ENCODE measurements around the gene FRMD8. TPM values are rescaled to one million over a fixed set of nuclear protein-coding genes. Genes with fewer than 3 reads are reported as not detected.

FRMD8 gene
- total and polyA plus RNA-seq, 2 donors (not counting 3 experiments of a cell fraction or from before 2014, with no cell fraction given), result 36.4 to 53.9 TPM

GRCh38 chr11:65403607-65404121 is 17.2 kb downstream of the FRMD8 start:
- BruUV-seq (replicated peaks), result no TSS peak
- Histone ChIP-seq H3K36me3 (ENCODE audit: control insufficient read depth in 2 of 2, extremely low read depth in 1 of 2, insufficient read depth in 2 of 2, low read length in 2 of 2) (peaks cover 11 to 43% of the 10 kb centered on the region in 2 experiments), H3K4me2 (ENCODE audit: insufficient read depth, low read length) (no peak overlapping the region), H3K27me3 (ENCODE audit: control insufficient read depth in 2 of 2, insufficient read depth in 2 of 2, low read length in 2 of 2) (no peaks in the 10 kb centered on the region), H4K20me1 (replicated peaks; ENCODE audit: control insufficient read depth, extremely low read depth, insufficient read depth, low read length) (no peaks in the 10 kb centered on the region), H3K9ac (replicated peaks; ENCODE audit: extremely low read depth, insufficient read depth, low read length) (no peak overlapping the region), H3K79me2 (ENCODE audit: control insufficient read depth, insufficient read depth, low read length) (no peaks in the 10 kb centered on the region), H3K27ac (ENCODE audit: insufficient read depth, low read depth, low read length) (no peak overlapping the region), H3K4me3 (replicated peaks in 1 of 3; ENCODE audit: insufficient read depth in 1 of 3, low read depth in 1 of 3, low read length in 3 of 3) (no peak overlapping the region), H3K9me1 (replicated peaks; ENCODE audit: control insufficient read depth, extremely low read depth, insufficient read depth, low read length) (no peaks in the 10 kb centered on the region), H3K9me3 (replicated peaks; ENCODE audit: control insufficient read depth, insufficient read depth, low read length) (no peaks in the 10 kb centered on the region), H3K4me1 (ENCODE audit: control insufficient read depth, extremely low read depth, insufficient read depth, low read length) (no peaks in the 10 kb centered on the region), H2AFZ (ENCODE audit: low read depth, low read length) (no peak overlapping the region)
- FAIRE-seq (no peak), DNase-seq (ENCODE audit: low read depth, low spot score) (no peak)
- ChIA-PET POLR2A (no interaction called here), CTCF (interaction anchor here (0.9 to 1.1 kb wide), 3 partner anchors 16 to 107 kb away, joined by 3 to 4 read pairs (median 3); no protein-coding TSS in a partner anchor)
- TF ChIP-seq CTCF (IDR thresholded peaks at IDR 0.05; ENCODE audit: extremely low read depth in 1 of 2, insufficient read depth in 1 of 2, low read depth in 1 of 2, low read length in 2 of 2), result no peak
- intact Hi-C loops (cut with micrococcal nuclease), result no loop called here
- dilution Hi-C loops (cut with MboI; ENCODE audit: extremely low pct_ligation_motif_present, low sequenced_read_pairs), result no loop called here

- TF ChIP-seq POLR2AphosphoS5 (IDR thresholded peaks at IDR 0.05; ENCODE audit: insufficient read depth, low read depth, low read length) (no peak), FOS (IDR thresholded peaks at IDR 0.05; ENCODE audit: borderline replicate concordance, insufficient read depth, low read length) (no peak), JUN (IDR thresholded peaks at IDR 0.05; ENCODE audit: borderline replicate concordance, insufficient read depth, insufficient read length, low read depth) (no peak)
- ChIA-PET POLR2A (no interaction called here), CTCF (interaction anchor here (0.9 to 1.0 kb wide), 2 partner anchors 17 to 106 kb away, joined by 3 read pairs; no protein-coding TSS in a partner anchor)
- H3K9me1 ChIP-seq (replicated peaks; ENCODE audit: control insufficient read depth, extremely low read depth, insufficient read depth, low read length), result no peaks in the 10 kb centered on the region
- intact Hi-C loops (cut with micrococcal nuclease), result no loop called here
- H3K9me3 ChIP-seq (replicated peaks; ENCODE audit: control insufficient read depth, insufficient read depth, low read length), result no peaks in the 10 kb centered on the region
- no peaks in the 10 kb centered on the region for H3K4me1 ChIP-seq (ENCODE audit: control insufficient read depth, extremely low read depth, insufficient read depth, low read length)
- H3K9ac ChIP-seq (replicated peaks; ENCODE audit: extremely low read depth, insufficient read depth, low read length), result no peak overlapping the region
- H3K79me2 ChIP-seq (ENCODE audit: control insufficient read depth, insufficient read depth, low read length), result no peaks in the 10 kb centered on the region
- no peaks in the 10 kb centered on the region for H3K27me3 ChIP-seq (ENCODE audit: control insufficient read depth in 2 of 2, insufficient read depth in 2 of 2, low read length in 2 of 2)
- H4K20me1 ChIP-seq (replicated peaks; ENCODE audit: control insufficient read depth, extremely low read depth, insufficient read depth, low read length), result no peaks in the 10 kb centered on the region
- H3K4me2 ChIP-seq (ENCODE audit: insufficient read depth, low read length), result no peak overlapping the region
- FAIRE-seq (no peak), DNase-seq (ENCODE audit: low read depth, low spot score) (no peak)
- no peak overlapping the region for H3K4me3 ChIP-seq (replicated peaks in 1 of 3; ENCODE audit: insufficient read depth in 1 of 3, low read depth in 1 of 3, low read length in 3 of 3)
- BruUV-seq (replicated peaks), result no TSS peak
- no peak overlapping the region for H3K27ac ChIP-seq (ENCODE audit: insufficient read depth, low read depth, low read length)
- dilution Hi-C loops (cut with MboI; ENCODE audit: extremely low pct_ligation_motif_present, low sequenced_read_pairs), result no loop called here
- peaks cover 10 to 42% of the 10 kb centered on the region in 2 experiments for H3K36me3 ChIP-seq (ENCODE audit: control insufficient read depth in 2 of 2, extremely low read depth in 1 of 2, insufficient read depth in 2 of 2, low read length in 2 of 2)
- no peak overlapping the region for H2AFZ ChIP-seq (ENCODE audit: low read depth, low read length)
These were observed 17.8 kb downstream of the FRMD8 start for GRCh38 chr11:65404210-65404609.
